Stimulated activated CD4-positive, alpha-beta T cell treated with anti-CD3 and anti-CD28 coated beads, Interleukin-1b, Interleukin-23, amount 100 ng/mL, for 48 hours (primary cell): Measurements from ENCODE around the gene LBHD1.

Experiments
- DNase-seq: peaks from one replicate; pipeline ENCODE4 v3.0.0-alpha.2; 2020

Gene LBHD1

GRCh38 chr11:62613291-62613778 is 58.7 kb downstream of the LBHD1 start:
- DNase-seq: no peak
